ENCODE results near the gene TACO1.

The TACO1 gene

GRCh38 chr17:63640038-63640437, 39.3 kb downstream of the TACO1 start:
- DNase-seq (ENCODE audit: low spot score) = no peak

- no peak for DNase-seq (ENCODE audit: low spot score)
Observed at GRCh38 chr17:63641692-63642448, 41.2 kb downstream of the TACO1 start.

GRCh38 chr17:63644846-63645245, 44.2 kb downstream of the TACO1 start:
- DNase-seq (ENCODE audit: low spot score) = no peak

- DNase-seq (ENCODE audit: low spot score) = no peak
Observed at GRCh38 chr17:63645775-63646487, 45.2 kb downstream of the TACO1 start.

GRCh38 chr17:63646488-63646806, 45.8 kb downstream of the TACO1 start:
- DNase-seq (ENCODE audit: low spot score) = no peak

- DNase-seq (ENCODE audit: low spot score) = no peak
Observed at GRCh38 chr17:63647065-63647725, 46.5 kb downstream of the TACO1 start.

- no peak for DNase-seq (ENCODE audit: low spot score)
Observed at GRCh38 chr17:63647936-63648335, 47.2 kb downstream of the TACO1 start.

GRCh38 chr17:63649813-63650212, 49.1 kb downstream of the TACO1 start:
- DNase-seq (ENCODE audit: low spot score) = no peak

GRCh38 chr17:63652106-63652505, 51.4 kb downstream of the TACO1 start:
- no peak for DNase-seq (ENCODE audit: low spot score)

GRCh38 chr17:63653050-63653449, 52.4 kb downstream of the TACO1 start:
- DNase-seq (ENCODE audit: low spot score) = no peak

GRCh38 chr17:63657786-63658185, 57.1 kb downstream of the TACO1 start:
- DNase-seq (ENCODE audit: low spot score) = no peak
